GM21723 (cell line): ENCODE results near the gene DAAM2.

Experiments
- ATAC-seq: cut with Tn5 transposase; IDR thresholded peaks from one replicate; pipeline ENCODE4 v1.9.1; 2021; ENCODE audit warnings: mild to moderate bottlenecking, moderate library complexity; ENCODE audit not compliant: unreplicated experiment

The DAAM2 gene

DNA sequence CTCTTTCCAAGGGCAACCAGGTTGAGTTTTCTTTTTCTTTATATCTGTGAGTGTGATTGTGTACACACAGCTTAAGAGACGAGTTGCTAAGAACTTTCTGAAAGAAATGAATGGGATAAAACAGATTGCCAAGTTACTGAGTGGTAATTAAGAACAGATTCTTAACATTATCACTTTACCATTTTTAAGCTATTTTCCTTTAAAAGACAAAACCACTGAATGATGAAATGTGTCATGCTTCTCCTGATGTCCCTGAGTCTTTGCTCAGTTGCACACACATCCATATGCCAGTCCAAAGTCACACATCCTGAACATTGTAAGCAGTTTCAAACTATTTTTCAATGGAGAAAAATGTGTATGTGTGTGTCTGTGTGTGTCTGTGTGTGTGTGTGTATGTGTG is 5.5 kb upstream of the DAAM2 start:
- ATAC-seq: no peak

DNA sequence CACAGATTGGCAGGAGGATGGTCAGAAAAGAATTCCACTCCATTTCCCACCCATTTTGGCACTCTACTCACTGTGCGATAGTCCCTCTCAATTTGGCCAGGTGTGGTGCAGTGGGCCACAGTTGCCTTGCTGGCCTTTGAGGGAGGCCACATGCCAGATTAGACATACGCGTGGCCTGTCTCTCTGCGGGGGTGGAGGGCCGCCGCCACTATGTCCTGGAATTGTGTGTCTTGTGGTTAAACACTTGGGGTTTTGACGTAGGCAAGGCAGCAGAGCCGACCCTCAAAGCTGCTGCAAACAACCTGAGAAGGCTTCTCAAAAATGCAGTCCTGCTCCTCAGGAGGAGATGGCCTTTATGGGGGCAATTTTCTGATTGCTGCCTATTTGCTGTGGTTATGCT is 4.9 kb upstream of the DAAM2 start:
- no peak for ATAC-seq

DNA sequence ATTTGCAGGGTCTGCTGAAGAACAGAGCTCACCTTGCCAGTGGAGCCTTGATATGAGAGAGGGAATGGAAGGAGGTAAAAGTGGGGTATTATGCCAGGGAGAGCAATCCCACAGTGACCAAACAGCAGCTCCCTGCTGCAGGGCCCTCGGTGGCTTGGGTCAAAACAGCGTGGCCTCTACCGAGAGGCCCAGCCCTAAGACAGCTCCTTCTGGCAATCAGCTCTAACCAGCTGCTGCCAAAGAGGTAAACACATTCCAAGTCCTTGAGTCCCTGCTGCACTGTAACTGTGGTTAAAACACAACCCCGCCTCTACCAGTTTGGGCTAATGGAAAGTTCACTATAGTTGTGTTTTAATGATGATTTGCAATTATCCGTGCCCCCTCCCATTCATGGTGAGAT is 1.4 kb upstream of the DAAM2 start:
- no peak for ATAC-seq

DNA sequence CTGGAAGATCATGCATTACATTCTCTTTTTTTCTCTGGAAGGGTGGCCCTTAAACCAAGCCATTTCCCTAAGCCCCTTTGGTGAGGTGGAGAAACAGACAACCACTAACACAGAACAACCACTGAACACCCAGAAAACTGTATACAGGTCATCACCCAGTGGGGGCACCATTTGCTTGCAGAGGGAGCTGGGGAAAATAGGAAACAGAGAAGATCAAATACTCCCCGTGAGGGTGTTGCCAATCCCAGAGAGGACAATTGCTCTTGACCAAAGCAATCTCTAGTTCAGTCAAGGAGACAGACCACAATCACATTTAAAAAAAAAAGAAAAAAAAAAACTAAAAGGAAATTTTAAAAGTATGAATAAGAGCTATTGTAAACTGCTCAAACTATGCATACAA is 865 bp upstream of the DAAM2 start:
- no peak for ATAC-seq

DNA sequence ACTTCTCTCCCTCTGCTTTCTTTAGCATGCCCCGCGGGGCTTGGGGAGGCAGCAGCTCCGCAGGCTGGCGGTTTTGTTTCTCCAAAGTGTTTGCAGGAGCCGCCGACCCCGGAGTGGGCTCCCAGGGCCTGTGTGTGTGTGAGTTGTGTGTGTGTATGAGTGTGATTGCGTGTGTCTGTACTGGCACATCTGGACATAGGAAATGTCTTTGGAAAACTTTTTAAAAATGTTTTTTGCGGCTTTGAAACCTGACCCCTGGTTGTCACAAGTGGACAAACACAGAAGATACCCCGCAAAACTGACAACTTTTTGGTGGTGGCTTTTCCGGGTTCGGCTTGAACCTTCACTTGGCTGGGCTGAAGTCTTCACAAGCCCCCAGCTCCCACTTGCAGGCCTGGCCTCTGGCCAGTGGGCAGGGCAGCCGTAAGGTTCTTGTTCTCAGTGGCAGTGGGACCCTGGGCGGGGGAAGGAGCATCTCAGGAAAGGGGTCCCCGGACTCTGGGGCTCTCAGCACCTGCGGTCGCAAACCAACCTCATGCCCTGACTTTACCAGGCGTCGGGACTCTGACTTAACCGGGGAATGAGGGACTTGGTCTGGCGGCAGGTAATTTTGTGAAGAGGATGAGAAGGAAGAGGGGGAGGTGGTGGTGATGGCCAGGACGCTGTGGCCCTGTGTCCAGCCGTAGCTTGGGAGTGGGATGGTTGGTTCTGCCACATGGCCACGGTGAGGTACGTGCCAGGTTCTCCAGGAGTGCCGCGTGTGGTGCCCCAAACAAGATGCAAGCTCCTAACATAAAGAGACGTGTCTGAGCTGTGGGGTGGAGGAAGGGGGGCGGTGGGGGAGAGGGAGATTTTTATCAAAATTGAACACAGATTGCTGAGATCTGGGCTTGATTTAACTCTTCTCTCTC is 619 bp downstream of the DAAM2 start:
- ATAC-seq: no peak

DNA sequence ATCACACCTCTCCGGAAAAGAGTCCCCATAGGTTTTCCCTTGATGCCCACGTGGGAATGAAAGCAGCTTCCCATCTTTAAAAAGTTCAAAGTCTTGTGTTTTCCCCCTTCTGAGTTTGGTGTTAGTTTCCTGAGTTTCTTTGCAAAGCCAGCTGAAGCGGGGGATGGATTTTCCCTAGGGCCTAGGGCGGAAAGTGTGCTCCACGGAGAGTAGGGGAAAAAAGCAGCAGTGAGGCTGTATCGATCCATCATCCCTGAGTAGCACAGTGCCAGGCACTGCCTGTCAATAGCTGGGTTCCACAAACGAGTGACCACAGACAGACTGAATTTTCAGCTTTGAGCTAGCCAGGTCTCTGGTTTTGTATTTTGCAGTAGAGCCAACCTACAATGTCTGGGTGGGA is 1.3 kb downstream of the DAAM2 start:
- ATAC-seq: no peak

DNA sequence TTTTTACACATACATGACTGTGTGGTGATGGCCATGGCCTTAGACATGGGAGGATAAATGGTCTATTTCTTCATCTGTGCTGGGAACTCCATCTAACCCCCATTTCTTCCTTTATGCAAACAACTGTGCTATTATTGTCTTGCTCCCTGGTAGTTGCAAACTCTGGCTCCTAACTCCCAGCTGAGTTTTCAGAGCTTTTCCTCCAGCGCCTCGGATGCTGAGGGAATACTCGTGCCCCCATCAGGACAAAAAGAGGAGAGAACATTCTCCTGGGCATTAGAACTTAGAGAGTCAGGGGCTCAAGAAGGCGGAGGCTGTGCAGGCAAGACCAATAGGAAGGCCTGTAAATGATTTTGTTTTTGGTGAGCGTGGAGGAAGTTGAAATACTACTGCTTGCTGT is 2.1 kb downstream of the DAAM2 start:
- no peak for ATAC-seq

DNA sequence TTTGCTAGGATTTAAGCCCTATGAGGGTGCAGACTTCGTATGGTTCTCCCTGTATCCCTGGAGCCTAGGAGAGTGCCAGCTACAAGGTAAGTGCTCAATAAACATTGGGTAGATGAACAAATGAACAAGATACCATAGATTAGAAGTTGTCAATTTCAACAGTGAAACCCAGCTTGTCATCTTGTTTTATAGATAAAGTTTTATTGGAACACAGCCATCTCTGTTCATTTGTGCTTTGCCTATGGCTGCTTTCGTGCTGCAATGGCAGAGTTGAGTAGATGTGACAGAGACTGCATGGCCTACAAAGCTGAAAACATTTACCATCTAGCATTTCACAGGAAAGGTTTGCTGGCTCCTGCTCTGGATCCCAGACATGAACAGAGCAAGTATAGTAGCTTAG is 5.6 kb downstream of the DAAM2 start:
- no peak for ATAC-seq

DNA sequence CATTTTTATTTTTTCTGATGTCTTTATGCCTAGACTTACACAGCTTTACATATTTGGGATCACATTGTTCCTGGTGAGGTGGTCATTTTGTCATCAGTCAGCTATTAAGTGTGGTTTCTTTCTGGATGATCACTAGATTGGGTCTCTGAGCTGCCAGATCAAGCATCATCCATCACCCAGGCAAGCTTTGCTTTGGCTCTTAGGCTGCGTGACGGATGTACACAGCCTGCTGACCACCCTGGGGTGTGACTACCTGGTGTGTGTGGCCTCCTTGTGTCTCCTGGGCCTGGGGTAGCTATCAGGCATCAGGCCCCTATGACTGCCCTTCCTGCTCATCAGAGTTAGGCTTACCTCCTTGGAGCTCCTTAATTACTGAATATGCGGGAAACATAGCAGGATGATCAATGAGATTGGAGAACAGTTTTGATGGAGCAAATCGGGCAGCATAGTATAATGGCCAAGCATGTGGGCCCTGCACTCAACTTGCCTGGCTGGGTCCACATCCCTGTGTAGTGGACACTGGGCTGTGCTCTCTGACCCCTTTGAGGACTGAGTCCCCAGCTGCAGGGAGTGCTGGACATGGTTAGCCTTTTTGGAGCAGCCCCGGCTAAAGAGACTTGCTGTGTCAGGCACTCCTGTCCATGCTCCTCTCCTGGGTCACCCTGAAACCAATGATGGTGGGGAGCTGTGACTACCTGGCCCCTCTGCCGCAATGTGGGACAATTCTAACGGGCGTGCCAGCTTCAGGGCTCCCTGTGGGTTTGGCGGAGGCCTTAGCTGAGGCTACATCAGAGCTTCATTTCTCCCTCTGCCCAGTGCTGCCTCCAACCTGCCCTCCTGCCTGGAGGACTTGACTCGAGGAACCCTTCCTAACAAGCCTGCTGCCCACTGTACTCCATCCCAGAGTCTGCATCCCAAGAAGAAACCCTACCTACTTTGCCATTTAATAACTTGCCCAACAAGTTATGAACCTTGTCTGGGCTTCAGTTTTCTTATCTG is 8.2 kb downstream of the DAAM2 start:
- ATAC-seq: no peak

DNA sequence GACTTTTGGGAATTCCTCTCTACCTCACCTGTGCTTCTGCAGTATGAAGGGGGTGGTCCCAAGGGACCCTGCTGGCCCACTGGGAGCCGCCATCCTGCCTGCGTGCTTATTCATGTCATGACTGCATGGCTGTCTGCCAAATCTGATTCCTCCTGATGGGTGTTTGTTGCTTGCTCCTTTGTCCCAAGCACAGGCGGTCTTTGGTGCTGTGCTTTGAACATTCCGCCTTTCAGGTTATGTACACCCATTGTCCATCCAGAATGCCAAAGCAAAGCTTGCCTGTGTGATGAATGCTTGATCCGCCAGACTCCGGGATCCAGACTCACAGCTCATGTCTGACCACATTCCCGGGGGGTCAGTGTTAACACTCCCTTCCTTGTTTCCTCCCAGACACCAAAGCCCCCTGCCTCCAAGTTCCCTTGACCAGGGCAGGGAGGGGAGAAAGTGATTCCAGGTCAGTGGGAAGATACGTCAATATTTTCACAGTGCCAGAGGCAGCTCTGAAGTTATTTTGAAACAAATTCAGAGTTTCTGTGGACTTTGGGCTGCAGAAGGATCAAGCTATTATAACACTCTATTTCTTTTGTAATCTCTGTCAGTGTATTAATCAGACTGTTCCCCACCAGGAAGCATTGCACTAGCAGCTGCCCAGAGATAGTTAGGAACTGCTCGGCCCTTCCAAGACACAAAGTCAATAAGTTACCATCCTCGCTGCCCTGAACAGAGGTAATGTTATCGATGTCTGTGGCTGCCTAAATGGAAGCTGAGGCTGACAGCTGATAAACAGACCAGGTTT is 9.5 kb downstream of the DAAM2 start:
- no peak for ATAC-seq

DNA sequence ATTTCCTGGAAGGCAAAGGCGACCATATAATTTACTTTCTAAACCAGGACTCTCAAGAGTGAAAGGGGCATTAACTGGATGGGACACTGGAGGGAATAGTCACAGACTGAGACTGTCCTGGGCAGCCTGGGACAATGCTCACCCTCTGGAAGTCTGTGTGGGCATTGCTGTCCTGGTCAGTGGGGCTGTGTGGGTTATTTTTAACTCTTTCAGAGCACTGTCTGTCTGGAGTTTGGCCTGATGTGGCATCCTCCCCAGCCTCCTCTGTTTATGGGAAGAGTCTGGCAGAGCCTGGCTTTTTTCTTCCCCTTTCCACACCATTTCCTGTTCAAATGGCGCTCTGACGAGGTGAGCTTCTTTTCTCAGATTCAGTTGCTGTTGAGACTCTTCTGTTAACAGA is 11.7 kb downstream of the DAAM2 start:
- no peak for ATAC-seq

DNA sequence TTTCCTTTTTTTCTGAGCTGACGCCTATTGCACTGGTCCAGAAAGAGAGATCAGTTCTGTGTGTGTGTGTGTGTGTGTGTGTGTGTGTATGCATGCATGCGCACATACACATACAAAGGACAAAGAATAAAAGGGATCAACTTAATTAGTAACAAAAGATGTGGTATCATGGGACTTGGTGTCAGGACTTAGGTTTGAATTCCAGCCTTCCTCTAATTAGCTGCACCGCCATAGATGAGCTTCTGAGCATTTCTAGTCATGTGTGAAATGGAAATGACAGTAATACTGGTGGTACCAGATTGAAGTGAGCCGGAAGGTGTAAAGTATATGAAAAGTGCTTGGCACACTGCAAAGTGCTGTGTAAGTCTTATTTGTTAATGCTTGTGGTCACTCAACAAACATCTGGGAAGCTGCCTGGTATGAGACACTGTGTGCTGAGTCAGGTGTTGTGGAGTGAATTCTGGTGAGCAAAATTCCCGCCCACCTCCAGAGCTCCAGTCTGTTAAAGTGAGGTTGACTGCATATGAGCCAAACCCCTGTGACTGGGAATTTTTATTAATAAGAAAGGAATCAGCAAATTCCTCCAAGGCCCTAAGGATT is 12.4 kb downstream of the DAAM2 start:
- ATAC-seq: no peak

DNA sequence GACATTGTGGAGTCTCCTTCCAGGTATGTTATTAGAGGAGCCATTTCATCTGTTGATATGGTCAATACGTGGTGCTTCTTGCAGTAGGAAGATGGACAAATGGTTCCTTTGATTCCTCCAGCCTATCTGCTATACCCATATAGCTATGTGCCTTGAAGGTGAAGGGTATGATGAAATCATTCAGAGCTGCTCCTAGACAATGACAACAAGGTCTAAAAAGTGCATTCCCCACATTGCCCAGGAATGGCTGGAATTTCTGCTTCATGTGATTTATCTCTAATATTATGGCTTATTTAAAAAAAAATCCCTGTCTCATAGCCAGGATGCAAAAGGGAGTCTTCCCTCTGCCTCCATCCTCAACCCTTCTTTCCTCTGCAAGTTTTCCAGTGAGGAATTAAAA is 14.1 kb downstream of the DAAM2 start:
- ATAC-seq: no peak

DNA sequence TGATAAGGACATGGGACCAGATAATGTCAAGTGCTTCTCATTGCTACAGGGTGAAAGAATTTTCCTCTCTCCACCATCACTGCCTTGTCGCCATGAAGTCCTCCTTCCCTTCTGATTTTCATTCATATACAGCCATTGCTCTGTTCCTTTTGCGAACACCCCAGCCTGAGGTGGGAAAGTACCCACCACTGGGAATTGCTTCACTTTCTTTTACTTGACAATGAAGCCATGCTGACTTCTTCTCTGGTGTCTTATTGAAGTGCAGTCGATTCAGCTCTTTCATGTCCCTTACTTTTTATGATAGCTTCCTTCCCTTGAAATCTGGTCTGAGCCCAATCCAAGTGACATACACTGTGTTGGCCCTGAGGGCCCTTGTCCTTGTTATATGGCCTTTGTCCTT is 16.2 kb downstream of the DAAM2 start:
- ATAC-seq: no peak

DNA sequence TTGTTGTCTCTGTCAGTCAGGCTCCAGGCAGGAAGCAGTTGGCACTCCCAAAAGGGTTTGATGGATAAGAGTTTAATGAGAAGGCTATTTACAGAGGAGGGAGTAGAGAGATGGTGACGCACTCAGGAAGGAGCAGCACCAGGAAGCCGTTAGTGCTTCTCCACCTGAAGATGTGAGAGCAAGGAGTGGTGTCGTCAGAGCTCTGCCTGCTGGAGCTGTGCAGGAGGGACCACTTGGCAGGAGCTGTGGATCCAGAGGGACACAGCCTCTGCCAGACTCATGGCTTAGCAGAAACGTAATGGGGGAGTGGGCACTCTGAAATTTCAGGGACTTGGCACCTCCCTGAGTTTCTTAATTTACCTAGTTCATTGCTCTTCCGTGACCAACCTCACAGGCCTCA is 16.8 kb downstream of the DAAM2 start:
- no peak for ATAC-seq

DNA sequence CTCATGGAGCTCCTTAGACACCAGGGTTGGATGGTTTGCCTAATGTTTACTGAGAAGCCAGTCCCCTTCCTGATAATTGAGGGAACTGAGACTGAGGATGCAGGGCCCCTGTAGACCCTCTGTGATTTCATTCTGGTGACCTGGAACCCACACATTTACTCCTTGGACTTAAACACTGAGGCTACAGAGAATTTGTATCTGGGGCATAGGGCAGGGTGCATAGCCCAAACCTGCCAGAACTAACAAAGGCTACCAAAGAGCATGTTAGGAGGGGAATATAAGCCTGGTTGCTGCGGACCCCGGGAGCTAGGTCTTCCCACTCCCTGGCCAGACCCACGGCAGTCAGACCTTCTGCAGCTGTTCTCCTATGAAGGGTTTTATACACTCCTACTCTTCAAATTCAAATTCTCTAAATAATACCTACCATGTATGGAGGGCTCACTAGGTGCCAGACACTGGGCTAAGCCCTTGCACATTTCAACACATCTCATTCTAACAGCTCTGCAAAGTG is 19.7 kb downstream of the DAAM2 start:
- ATAC-seq: no peak

DNA sequence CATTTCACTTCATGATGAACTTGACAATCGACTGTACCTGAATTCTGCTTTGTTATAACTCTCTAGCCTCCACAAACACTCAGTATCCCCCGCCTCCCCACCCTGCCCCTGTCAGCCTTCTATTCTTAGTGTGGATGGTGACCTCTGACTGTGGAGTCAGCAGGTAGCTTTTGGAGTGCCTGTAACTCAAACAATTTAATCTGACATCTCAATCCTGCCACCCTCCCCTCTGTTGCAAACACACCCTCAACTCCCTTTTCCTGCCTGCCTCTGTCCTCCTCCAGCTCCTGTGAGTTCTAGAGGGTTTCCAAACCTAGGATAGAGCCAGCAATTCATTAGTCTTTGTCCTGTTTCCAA is 20.3 kb downstream of the DAAM2 start:
- ATAC-seq: no peak

DNA sequence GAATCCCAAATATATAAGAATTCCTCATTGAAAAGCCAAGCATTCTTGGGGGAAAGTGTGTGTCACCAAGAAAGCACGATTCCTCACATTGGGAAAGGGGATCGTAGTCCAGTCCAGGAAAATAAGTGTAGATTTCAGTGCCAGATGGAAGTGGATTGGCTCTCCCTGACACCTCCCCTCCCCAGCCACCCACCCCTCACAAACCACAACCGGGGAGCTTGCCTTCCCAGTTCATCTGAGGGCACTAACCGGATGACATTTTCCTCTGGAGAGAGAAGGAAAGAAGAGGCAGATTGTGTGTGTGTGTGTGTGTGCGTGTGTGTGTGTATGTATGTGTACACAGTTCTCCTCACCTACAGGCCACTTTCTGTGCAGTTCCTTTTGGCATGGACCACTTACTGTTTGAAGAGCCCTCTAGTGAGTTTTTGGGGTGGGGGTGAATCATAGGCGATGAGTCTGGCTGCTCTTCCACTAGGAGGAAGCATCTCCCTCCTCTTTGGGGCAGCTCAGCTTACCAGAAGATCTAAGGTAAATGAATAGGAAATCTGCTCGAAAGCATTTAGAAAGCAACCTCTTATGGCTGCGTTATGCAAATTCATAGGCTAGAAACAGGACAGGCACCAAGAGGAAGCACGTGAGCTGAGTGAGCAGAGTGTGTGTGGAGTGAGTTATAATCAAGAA is 20.8 kb downstream of the DAAM2 start:
- ATAC-seq: peak; percentile 83

DNA sequence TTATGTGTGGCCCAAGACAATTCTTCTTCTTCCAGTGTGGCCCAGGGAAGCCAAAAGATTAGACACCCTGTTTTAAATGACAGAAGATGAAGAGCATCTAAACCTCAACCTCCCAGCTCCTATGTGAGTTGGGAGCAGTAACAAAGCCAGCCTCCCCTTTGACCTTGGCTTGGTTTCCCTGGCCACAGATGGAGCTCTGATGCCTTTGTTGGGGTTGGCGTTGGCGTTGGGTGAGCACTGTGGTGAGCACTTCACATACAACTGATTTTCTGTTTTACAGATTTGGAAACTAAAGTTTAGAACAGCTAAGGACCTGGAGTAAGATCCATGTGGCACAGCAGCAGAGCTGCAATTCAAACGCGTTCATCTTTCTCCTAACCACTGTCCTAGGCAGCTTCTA is 22.1 kb downstream of the DAAM2 start:
- no peak for ATAC-seq

DNA sequence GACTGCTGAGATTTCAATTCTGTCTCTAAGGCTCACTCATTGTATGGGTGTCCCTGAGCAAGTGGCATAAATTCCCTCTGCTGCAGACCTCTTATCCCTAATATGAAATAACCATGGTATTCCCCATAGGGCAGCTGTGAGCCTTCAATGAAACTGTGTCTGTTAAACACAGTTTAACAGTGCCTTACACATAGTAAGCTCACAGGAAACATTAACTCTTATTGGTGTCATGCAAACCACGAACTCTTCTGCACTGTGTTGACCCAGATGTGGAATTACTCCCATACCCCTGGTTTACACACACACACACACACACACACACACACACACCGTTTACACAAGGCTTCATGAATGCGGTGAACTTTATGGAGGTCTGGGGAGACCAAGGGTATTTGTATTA is 23.2 kb downstream of the DAAM2 start:
- ATAC-seq: no peak
